PFSK-1 (cell line): ENCODE measurements around the gene ADAMTS17.

Experiments used
- FOXP2 ChIP-seq: optimal IDR thresholded peaks from 2 replicates; pipeline ENCODE3; 2011; ENCODE audit warnings: borderline replicate concordance, control low read depth, inconsistent platforms; ENCODE audit not compliant: insufficient read depth; ENCODE audit errors: extremely low read length, extremely low read depth
- POLR2AphosphoS5 ChIP-seq: IDR thresholded peaks from 2 replicates; pipeline ENCODE4 v1.6.1; 2012; ENCODE audit warnings: low read depth, mild to moderate bottlenecking, control low read depth, low read length, moderate library complexity
- SIN3A ChIP-seq: IDR thresholded peaks from 2 replicates; pipeline ENCODE4 v1.6.1; 2012; ENCODE audit warnings: mild to moderate bottlenecking, low read length, moderate library complexity, borderline replicate concordance; ENCODE audit not compliant: insufficient read depth
- TAF1 ChIP-seq: IDR thresholded peaks from 2 replicates; pipeline ENCODE4 v1.6.1; 2012; ENCODE audit warnings: low read length, control low read depth, borderline replicate concordance; ENCODE audit not compliant: insufficient read depth
- TF ChIP-seq, protein P1 (sequence below), 2 experiments: IDR thresholded peaks; 2 replicates each; pipeline versions ENCODE4 v1.6.1 to v1.8.0; 2011 to 2012; ENCODE audit warnings: low read depth in 2 of 2, low read length in 2 of 2, control low read depth in 1 of 2, inconsistent platforms in 1 of 2, mild to moderate bottlenecking in 1 of 2, moderate library complexity in 1 of 2; ENCODE audit not compliant: insufficient read depth in 1 of 2

Gene ADAMTS17

DNA sequence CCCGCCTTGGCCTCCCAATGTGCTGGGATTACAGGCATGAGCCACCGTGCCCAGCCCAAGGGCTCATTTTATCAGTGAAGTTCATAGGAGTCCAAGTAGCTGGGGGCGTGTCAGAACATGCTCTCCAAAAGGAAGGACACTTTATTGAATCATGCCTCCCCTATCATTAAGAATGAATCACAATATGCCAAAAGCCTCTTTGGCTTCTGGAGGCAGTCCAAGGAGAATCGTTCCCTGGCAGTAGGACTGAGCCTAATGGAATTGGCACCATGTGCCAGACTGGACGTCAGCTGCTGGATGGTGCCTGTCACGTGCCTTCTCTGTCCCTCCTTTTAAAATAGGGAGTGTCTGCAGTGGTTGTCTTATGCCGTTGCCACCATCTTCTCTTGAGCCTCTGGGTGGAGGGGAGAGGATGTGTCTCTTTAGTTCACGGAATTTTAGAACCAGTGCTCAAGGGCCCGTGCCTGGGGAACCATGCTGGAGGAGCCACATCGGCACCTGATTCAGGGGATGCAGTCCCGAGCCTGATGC lies 373.9 kb downstream of the ADAMTS17 start:
- TF ChIP-seq, protein P1, sequence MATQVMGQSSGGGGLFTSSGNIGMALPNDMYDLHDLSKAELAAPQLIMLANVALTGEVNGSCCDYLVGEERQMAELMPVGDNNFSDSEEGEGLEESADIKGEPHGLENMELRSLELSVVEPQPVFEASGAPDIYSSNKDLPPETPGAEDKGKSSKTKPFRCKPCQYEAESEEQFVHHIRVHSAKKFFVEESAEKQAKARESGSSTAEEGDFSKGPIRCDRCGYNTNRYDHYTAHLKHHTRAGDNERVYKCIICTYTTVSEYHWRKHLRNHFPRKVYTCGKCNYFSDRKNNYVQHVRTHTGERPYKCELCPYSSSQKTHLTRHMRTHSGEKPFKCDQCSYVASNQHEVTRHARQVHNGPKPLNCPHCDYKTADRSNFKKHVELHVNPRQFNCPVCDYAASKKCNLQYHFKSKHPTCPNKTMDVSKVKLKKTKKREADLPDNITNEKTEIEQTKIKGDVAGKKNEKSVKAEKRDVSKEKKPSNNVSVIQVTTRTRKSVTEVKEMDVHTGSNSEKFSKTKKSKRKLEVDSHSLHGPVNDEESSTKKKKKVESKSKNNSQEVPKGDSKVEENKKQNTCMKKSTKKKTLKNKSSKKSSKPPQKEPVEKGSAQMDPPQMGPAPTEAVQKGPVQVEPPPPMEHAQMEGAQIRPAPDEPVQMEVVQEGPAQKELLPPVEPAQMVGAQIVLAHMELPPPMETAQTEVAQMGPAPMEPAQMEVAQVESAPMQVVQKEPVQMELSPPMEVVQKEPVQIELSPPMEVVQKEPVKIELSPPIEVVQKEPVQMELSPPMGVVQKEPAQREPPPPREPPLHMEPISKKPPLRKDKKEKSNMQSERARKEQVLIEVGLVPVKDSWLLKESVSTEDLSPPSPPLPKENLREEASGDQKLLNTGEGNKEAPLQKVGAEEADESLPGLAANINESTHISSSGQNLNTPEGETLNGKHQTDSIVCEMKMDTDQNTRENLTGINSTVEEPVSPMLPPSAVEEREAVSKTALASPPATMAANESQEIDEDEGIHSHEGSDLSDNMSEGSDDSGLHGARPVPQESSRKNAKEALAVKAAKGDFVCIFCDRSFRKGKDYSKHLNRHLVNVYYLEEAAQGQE (IDR thresholded peaks at IDR 0.05; ENCODE audit: insufficient read depth in 1 of 2, low read depth in 2 of 2, low read length in 2 of 2) = no peak
- TF ChIP-seq SIN3A (no peak), POLR2AphosphoS5 (no peak), FOXP2 (no peak), TAF1 (no peak)

DNA sequence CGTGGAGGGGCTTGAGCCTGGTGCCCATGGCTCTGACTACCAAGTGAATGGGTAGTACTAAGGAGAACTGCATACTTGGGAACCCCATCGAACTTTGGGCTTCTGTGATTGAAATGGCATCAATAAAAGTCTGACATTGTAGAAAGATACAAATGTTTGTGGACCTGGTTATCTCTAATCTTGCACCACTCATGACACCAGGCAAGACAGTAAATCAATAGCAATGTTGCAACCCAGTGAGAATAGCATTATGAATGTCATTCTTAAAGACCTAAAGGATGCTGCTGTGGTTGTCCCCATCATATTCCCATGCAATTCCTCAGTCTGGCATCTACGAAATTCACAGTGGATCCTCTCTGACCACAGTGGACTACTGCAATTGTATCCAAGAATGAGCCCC lies 375.0 kb downstream of the ADAMTS17 start:
- TF ChIP-seq POLR2AphosphoS5 = no peak

DNA sequence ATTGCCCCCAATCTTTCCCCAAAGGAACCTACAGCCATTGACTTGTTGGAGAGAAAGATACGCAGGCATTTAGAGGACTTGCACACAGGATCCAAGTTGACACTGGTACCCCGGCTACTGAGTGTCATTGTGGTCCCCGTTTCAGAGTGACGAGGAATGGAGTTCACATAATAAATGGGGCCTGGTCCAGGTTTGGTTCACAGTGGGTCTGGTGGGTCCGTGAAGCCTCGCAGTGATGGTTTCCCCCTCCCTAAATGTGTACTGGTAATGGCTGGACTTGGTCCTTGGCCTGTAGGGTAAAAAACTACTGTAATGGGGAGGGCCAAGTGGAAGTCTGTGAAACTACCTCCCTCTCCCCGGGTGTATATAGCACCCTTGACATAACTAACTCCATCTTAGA lies 376.4 kb downstream of the ADAMTS17 start:
- TF ChIP-seq, protein P1 (IDR thresholded peaks at IDR 0.05; ENCODE audit: insufficient read depth in 1 of 2, low read depth in 2 of 2, low read length in 2 of 2) = no peak
- no peak for TF ChIP-seq SIN3A
- TF ChIP-seq TAF1 = no peak
- no peak for TF ChIP-seq FOXP2
- no peak for TF ChIP-seq POLR2AphosphoS5

DNA sequence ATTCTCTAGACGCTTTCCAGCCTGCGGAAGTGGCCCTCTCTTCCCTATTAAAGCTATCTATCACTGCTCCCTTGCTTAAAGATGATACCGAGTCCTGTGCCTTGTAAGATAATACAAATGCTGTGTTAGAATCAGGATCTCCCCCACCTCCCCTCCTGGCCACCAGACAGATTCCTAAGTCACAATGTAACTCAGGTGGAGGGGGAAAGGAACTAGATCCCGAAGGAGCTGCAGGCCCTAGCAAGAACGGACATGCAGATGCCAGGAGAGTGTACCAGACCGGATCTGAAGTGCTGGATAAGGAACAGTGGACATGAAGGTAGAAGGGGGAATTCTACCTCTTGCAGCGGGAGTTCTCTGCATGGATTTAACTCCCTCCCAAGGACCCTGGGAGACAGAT lies 377.8 kb downstream of the ADAMTS17 start:
- no peak for TF ChIP-seq FOXP2
- no peak for TF ChIP-seq POLR2AphosphoS5
- no peak for TF ChIP-seq SIN3A
- TF ChIP-seq, protein P1 (IDR thresholded peaks at IDR 0.05; ENCODE audit: insufficient read depth in 1 of 2, low read depth in 2 of 2, low read length in 2 of 2) = no peak
- TF ChIP-seq TAF1 = no peak

DNA sequence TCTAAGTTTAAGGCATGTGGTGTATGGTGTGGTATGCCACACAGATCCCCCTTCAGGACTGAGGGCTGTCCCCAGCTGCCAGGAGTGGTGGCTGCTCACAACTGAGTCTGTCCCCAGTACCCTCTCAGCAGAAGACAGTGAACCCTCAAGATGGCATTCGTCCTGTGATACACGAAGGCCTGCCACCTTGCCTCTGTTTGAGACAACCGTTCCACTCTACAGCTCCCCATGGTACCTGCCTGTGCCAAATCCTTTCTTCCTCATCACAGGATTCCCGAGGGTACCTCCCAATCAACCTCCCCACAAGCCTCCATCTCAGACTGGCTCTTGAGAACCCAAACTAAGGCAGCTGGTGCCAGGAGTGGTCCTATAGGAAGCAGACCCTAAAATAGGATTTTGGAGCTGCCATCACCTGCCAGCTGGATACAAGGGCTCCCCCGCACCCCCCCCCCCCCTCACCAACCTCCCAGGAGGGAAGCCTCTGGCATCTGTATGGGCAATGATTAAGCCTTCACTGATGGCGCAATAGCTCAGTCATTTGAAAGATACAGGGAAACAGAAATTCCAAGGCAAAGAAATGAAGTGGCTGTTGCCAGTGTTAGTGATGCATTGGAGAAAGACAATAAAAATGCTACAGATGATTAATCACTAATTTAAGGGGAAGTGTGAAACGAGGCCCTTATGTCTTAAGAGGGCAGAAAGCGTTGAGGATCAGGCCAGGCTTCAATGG lies 378.5 kb downstream of the ADAMTS17 start:
- no peak for TF ChIP-seq FOXP2
- TF ChIP-seq SIN3A = no peak
- TF ChIP-seq TAF1 = no peak
- TF ChIP-seq POLR2AphosphoS5 = no peak
- TF ChIP-seq, protein P1 (IDR thresholded peaks at IDR 0.05; ENCODE audit: insufficient read depth in 1 of 2, low read depth in 2 of 2, low read length in 2 of 2) = no peak
